Activated CD4-positive, alpha-beta T cell treated with anti-CD3 and anti-CD28 coated beads for 4 hours (primary cell): ENCODE measurements around the gene CUL3.
"Not testable (repeated sequence)": the region's sequence is repeated elsewhere in the genome, so short reads cannot be mapped to it uniquely, and the experiment has no call there.

Source experiments
- DNase-seq, 2 donors: peaks; one replicate each; pipeline ENCODE4 v3.0.0-alpha.2; 2020

Gene CUL3

GRCh38 chr2:224585211-224586088 lies at the start of gene CUL3:
Gene CUL3 (minus strand): TSS chr2:224585363. CDS start chr2:224585009, 354 bp downstream.
- peak; percentile 99 to 100 for DNase-seq

- no peak for DNase-seq
These were observed 45.7 kb upstream of the CUL3 start for GRCh38 chr2:224630659-224631550.

- no peak for DNase-seq
These were observed 43.3 kb upstream of the CUL3 start for GRCh38 chr2:224628416-224628815.

DNA sequence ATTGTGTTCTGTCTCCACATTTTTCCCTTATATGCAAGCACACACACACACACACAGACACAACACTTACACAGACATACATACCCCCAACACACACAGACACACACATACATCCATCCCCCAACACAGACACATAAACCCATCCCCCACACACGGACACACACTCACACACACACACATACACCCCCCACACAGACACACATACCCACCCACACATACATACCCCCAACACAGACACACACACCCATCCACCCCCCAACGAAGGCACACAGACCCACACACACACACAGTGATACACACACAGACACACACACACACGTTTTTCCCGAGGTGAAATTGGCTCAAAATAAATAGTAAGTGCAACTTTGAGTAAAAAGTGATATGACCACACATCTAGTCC lies 41.6 kb upstream of the CUL3 start:
- DNase-seq, result no peak

DNA sequence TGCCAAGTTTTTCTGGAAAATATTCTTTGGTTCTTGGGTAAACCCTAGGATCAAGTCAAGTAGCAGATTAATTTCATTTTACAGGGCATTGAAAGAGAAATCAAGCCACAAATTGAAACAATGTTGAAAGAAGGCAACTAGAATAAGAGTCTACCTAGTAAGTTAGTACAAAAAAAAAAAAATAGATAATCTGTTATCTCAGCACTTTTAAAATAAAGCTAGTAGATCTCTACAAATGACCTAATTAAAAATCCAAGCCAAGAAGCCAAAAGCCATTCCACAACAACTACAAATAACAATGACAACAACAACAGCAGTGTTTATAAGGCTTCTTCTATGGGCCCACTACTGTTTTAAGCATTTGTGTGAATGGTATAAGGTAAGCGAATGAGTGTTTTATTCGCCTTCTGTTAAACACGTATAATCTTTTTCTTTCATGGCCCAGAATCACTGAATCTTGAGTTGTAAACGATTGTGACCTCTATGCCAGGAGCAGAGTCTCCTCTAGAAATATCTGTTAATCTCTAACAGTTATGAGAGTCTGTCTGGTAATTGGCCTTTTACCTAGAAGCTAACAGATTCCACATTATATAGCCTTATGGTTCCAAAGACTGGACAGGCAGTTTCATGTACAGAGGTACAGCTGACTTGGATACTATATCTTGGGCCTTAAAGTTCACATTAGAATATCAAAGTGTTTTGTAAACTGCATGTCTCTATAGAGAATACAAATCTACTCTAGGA lies 28.6 kb upstream of the CUL3 start:
- DNase-seq, result no peak

DNA sequence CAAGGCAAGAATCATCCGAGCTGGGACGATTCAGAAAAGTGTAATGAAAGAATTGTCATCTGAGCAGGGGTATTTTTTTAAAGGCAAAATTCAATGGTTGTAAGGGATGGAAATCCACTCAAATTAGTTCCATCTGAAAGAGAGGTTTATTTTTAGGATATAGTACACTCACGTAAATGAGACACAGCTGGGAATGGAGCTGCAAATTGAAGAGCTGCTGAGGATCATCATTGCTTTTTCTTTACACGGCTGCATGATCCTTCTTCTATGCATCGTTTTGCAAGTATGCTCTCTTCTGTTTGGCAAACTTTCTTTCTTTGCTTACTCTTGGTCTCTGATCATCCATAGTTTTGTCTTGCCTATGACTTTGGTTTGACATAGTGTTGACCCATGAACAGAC lies 27.4 kb upstream of the CUL3 start:
- no peak for DNase-seq

- DNase-seq, result no peak
These were observed 26.8 kb upstream of the CUL3 start for GRCh38 chr2:224611938-224612337.

- no peak for DNase-seq
These were observed 22.9 kb upstream of the CUL3 start for GRCh38 chr2:224608104-224608503.

DNA sequence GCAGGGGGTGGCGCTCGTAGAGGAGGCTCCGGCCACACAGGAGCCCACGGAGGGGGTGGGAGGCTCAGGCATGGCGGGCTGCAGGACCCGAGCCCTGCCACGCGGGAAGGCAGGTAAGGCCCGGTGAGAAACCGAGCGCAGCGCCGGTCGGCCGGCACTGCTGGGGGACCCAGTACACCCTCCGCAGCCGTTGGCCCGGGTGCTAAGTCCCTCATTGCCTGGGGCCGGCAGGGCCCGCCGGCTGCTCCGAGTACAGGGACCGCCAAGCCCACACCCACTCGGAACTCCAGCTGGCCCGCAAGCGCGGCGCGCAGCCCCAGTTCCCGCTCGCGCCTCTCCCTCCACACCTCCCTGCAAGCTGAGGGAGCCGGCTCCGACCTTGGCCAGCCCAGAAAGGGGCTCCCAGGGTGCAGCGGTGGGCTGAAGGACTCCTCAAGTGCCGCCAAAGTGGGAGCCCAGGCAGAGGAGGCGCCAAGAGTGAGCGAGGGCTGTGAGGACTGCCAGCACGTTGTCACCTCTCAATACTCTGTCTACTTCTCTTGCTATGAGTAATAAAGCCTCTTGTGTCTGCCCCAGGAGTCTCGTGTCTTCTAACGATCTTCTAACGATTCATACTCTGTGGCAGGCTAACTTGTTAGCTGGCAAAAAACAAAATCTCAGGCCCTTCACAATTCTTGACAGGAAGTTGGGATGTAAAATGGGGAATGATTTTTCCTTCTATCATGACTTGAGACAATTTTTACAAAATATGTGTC lies 18.8 kb upstream of the CUL3 start:
- not testable (repeated sequence) for DNase-seq

- DNase-seq, result not testable (repeated sequence)
These were observed 17.7 kb upstream of the CUL3 start for GRCh38 chr2:224602778-224603375.

DNA sequence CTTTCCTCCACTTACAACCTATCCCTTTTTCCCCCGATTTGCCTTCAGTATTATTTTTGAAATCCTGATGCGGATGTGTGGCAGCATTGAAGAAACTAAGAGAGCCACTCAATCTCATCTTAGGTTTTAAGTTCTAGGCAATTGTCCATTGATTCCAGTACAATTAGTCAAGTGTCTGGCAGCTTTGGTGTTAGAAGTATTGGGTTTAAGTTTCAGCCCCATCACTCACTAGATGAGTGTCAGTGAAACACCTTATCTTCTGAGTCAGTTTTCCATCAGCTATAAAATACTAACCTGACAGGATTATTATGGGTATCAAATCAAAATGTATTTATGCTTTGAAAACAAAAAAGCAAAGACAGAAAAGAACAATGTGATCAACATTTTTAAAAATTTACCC lies 16.8 kb upstream of the CUL3 start:
- DNase-seq, result no peak

GRCh38 chr2:224598678-224599077 lies 13.5 kb upstream of the CUL3 start:
- DNase-seq, result no peak

DNA sequence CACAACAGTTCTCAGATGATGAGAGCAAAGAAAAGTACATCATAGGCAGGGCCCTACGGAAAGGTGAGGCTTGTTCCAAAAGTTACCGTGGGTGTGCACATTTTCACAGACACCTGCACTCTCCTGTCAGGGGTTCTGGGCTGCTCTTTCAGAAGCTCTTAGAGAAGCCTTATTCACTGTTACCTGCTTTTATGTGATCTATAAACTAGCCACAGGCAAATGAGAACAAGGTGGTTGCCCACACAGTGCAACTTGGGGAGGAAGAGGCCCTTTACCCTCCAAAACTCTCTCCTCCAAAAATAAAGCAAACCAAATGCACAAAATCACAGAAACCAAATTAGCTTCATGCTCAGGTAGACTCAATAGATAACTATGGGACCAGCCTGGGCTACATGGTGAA lies 11.1 kb upstream of the CUL3 start:
- DNase-seq, result no peak

GRCh38 chr2:224595518-224595917 lies 10.4 kb upstream of the CUL3 start:
- no peak for DNase-seq

- no peak for DNase-seq
These were observed 9.7 kb upstream of the CUL3 start for GRCh38 chr2:224594840-224595239.

DNA sequence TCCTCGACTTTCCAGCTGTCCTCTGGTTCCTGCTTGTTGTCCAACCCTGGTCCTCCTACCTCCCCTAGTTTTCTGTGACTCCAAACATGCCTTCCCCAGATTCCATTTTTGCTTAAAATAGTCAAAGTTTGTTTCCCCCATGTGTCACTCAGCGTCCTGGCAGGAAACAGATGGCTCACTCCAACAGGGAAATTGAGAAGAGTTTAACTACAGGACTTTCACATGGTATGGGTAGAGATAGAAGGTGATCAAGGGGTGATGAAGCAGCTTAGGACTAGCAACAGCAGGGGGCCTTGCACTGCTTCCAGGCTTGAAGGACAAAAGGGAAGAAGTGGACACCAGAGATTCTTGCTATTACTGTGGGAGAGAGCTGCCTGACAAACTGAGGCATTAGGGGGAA lies 6.1 kb upstream of the CUL3 start:
- DNase-seq, result no peak

DNA sequence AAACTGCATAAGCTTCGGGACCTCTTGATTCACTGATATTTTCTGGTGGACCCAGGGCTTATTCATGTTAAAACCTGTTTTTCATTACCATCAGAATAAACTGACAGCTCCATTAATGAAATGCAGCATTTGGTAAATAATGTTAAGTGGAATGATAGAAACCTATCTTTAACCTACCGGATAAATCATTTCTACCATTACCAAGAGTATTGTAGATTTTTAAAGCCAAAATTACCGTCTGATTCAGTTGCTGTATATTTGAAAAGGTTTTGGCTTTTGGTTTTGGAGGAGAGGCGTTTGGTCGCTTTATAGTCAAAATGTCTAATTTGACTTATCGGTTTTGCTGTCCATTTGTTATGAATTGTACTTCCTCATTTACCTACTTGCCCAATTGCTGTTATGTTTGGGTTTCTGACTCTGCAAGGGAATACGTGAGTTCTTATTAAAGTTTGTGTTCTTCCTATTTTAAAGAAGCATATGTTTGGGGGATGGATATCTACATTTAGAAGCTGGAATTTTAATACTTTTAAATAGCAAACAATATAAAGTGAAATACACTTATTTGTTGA lies 1.0 kb upstream of the CUL3 start:
- no peak for DNase-seq

DNA sequence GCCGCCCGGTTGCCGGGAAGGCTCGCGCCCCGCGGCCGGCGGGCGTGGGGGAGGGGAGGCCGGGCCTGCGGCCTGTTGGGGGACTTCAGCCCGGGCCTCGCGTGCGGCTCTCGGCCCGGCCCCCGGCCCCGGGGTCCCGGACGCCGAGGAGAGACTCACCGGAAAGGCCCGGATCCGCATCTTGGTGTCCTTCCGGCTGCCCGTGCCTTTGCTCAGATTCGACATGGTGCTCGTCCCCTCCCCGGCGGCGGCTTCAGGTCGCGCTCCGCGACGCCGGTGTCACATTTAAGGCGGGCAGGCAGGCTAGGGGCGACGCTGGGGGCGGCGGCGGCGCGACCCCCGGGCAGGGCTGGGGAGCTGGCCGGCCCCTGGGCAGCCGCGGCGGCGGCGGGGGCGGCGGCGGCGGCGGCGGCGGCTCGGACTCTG lies 365 bp downstream of the CUL3 start:
- peak; percentile 48 to 57 for DNase-seq

GRCh38 chr2:224584111-224584784 lies 915 bp downstream of the CUL3 start:
- peak; percentile 8 to 22 for DNase-seq

DNA sequence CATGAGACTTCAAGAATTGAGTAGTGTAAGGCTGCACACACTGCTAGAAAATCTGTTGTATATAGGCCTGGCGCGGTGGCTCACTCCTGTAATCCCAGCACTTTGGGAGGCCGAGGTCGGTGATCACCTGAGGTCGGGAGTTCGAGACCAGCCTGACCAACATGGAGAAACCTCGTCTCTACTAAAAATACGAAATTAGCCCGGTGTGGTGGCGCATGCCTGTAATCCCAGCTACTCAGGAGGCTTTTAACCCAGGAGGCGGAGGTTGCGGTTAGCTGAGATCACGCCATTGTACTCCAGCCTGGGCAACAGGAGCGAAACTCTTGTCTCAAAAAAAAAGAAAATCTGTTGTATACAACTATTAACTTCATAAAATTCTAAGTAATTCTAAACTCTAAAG lies 2.1 kb downstream of the CUL3 start:
- not testable (repeated sequence) for DNase-seq

DNA sequence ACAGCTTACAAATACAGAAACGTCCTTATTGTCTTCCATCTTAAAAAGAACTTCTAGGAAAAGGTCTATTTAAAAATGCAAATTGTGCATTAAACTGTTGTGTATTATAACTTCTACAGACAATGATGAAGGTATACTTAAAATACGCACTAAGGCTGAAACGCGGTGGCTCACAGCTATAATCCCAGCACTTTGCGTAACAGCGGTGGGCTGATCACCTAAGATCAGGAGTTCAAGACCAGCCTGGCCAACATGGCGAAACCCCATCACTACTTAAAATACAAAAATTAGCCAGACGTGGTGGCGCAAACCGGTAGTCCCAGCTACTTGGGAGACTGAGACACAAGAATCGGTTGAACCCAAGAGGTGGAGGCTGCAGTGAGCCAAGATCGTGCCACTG lies 4.9 kb downstream of the CUL3 start:
- DNase-seq, result no peak
